G401 (cell line): ENCODE data around the gene TM4SF1. TPM values are rescaled to one million over a fixed set of nuclear protein-coding genes. Genes with fewer than 3 reads are reported as not detected.
"Not testable (repeated sequence)": the region's sequence is repeated elsewhere in the genome, so short reads cannot be mapped to it uniquely, and the experiment has no call there.

ENCODE experiments used
- DNase-seq: peaks from one replicate; pipeline ENCODE4 v3.0.0-alpha.2; 2015; ENCODE audit warnings: low spot score
- in situ Hi-C: cut with HindIII; loops from 2 replicates; pipeline ENCODE4 v1.10.0; 2016; ENCODE audit warnings: low sequenced_read_pairs, mixed read lengths
- total RNA-seq: library from RNA; depleted of rRNA; stranded (reverse); fragments of >200 nt; shearing (Covaris generic); gene quantifications from 2 replicates; pipeline ENCODE4 v1.2.3, GENCODE V29; 2014

Gene TM4SF1
- total RNA-seq, 1 experiment from 2014 or later: 1,132 TPM

GRCh38 chr3:149396476-149396875 lies 19.0 kb upstream of the TM4SF1 start:
- DNase-seq: no peak
- in situ Hi-C loops: no loop called here

DNA sequence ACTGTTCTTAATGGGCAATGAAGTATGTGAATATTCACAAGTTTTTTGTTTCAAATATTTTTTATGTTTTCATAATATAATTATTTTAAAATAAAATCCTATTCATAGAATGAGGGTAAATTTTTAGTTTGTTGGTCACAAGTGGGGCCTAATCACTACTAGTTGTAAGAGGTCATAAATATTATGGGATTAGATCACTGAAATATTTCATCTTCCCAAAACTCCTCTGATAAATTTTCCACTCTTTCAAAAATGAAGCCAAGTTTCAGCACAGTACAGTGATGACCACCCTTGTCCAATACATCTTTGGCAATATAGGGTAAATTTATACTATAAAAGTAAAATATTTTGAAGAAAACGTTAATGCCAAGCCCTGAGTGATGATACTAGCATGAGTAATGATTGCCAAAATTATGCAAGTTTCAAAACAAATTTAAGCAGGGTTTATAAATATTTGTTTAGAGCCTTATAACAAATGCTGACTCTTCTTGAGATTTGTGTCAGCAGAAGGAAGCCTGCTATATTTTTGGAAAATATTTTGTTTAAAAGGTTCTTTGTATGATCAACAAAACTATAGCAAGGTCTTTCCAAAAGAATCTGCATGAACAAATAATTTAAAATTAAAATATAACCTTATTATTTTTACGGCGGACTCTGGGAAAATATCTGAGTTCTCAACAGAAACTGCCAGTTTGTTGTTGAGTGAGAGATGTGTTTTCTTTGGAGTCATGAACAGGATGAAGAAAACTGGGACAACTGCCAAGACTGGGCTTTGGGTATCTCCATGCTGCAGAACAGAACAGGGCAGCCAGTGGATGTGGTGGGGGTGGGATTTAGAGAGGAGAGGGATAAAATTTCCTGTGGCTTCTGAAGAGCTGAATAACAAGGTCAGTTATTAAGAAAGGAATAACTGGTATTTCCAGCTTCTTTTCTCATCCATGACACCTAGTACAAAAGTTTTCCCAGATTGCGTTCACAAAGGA lies 17.9 kb upstream of the TM4SF1 start:
- DNase-seq: no peak
- in situ Hi-C loops: no loop called here

DNA sequence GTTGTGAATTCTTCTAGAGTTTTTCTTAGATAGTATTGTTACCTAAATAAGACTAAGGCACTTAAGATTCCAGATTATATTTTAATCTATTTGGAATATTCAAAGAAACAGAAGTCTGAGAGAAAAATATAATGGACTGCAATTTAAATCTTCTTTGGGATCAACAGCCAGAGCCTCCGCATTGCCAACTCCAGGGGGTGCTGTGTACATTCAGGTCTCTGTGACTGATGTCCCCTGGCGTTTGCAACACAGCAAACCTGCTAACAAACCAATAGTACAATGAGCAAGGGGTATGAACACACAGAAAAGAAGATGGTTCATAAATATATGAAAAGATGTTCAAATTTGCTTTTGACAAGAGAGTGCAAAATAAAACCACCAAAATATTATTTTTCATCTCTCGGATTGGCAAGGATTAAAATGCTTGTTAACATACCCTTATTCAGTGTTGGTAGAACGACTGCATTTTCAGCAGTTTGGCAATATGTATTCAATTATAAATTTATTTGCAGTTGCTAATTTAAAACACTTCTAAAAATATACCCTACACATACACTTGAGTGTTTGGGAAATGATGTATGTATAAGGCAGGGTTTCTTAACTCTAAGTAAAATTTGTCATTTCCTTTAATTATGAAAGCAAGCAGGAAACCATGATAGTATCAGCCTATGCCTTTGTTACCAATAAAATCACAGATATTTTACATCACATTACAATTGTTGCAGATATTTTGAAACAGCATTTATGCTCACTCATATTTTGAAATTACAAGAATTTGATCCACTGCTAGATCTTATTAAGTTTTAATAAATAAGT lies 16.1 kb upstream of the TM4SF1 start:
- in situ Hi-C loops: no loop called here
- peak; percentile 51 for DNase-seq

DNA sequence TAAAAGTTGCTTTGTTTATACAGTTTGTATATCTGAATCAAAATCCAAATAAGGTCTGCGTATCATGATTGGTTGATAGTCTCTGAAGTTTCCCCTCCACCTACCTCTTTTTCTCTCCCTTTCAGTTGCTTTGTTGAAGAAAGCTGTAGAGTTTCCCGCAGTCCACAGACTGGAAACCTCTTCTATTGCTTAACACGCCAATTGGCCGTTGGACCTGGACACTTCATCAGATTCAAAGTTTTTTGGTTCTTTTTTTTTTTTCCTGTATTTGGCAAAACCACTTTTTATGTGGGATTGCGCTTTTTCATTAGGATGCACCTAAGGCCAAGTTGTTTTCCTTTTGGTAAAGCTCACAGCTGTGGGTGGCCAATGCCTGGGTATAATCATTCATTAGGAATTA lies 14.5 kb upstream of the TM4SF1 start:
- in situ Hi-C loops: no loop called here
- no peak for DNase-seq

DNA sequence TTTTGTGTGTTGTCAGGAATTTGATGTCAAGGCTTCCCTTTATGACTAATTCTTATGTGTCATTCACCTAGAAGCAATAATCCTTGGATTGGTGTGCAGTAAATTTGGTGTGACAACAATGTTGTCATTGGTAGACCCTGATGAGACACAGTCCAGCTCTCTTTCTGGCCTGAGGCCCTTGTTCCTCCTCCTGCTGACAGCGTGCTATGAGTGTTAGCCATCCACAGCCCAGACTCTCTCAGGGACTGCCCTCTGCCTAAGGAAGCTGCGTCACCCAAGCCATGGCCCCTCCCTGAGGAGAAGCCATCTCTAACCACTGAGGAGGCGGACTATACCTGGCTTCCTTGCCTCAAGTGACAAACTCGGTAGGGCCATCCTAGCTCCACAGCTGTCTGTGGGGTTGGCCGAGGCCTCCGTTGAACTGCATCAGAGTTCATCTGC lies 13.3 kb upstream of the TM4SF1 start:
- no peak for DNase-seq
- in situ Hi-C loops: no loop called here

DNA sequence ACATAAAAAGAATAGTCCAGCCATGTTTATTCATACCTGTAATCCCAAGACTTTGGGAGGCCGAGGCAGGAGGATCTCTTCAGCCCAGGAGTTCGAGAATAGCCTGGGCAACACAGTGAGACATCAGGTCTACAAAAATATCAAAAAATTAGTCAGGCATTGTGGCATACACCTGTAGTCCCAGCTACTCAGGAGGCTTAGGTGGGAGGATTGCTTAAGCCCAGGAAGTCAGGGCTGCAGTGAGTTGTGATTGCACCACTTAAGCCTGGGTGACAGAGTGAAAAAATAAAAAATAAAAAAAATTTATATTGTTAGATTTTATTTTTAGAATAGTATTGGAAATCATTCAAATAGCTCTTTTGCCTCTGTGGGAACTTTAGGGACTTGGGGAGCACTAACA lies 12.8 kb upstream of the TM4SF1 start:
- in situ Hi-C loops: no loop called here
- no peak for DNase-seq

DNA sequence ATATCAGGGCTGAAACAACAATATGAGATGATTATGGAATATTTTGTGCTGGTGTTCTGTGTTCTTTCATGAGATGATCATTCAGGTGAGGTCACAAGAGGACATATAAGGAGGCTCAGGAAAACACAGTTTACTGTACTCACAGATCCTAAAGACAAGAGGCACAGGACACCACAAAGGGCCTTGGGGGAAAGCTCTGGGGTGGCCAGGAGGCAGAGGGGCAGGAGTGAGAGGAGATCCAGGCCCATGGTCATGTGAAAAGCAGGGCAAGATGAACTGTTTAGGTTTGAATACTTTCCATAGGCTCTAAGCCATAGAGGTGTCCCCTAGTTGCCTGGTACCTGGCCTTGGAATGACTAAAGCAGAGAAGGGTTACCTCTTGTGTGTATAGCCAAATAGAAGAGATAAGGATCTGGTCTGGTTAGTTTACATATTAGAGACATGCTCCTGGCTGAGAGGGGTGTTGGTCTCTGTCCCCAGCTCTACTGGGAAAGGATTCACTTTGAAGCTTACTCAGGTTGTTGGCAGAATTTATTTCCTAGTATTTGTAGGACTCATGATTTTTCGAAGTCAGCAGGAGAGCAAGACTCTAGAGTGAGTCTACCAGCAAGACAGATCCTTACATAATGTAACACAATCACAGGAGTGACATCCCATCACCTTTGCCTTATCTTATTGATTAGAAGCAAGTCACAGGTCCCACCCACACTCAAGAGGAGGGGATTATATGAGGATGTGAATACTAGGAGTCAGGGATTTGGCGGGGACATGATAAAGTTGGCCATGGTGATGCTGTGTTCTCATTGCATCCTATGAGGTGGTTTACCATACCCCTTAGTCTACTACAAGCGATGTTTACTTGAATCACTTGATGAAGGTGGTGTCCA lies 11.3 kb upstream of the TM4SF1 start:
- DNase-seq: no peak
- in situ Hi-C loops: no loop called here

- in situ Hi-C loops: no loop called here
- no peak for DNase-seq
Observed at GRCh38 chr3:149388001-149388440, 10.6 kb upstream of the TM4SF1 start.

GRCh38 chr3:149386299-149386606 lies 8.8 kb upstream of the TM4SF1 start:
- in situ Hi-C loops: no loop called here
- DNase-seq: no peak

DNA sequence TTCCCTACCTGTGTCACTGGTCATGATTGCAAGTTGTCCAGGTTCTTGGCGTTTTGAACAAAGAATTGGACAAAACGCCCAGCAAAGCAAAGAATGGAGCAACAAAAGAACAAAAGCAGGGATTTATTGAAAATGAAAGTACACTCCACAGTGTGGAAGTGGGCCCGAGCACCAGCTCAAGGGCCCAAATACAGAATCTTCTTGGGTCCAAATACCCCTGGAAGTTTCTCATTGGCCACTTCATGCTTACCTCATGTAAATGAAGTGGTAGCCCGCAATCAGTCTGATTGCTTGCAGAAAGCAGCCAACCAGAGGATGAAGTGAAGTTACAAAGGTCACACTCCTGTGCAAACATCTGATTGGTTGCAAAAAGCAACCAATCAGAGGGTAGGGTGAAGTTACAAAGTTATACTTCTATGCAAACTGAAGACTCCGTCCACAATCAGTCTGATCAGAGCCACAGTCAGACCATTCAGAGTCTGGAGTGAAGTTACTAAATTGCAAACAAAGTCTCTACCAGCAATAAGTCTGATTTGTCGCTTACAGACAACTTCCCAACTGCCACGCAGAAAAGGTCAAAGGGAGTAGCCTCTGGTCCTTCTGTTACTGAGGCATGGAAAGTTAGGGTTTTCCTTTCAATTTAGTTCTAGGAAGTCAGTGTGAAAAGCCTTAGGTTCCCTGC lies 8.3 kb upstream of the TM4SF1 start:
- in situ Hi-C loops: no loop called here

DNA sequence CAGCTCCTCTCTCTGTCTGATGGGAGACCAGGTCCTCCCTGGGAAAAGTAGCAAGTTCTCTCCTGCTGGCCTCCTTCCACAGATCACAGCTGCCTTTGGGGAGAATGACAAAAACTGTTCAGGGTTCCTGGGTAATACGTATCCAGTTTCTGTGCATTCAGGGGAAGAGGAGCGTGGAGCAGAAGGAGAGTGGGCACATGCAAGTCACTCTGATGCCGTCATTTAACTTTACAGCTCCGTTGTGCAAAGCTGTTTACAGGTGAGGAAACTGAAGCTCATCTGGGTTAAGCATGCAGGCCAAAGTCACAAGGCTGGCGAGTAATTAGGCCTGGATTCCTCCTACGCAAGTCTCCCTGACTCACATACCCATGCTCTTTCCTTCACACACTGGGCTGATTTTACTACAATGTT lies 7.5 kb upstream of the TM4SF1 start:
- in situ Hi-C loops: no loop called here
- DNase-seq: peak; percentile 54

More for the DNA sequence above, 8.3 kb upstream of the TM4SF1 start:
- DNase-seq: peak; percentile 44

GRCh38 chr3:149384167-149384566 lies 6.7 kb upstream of the TM4SF1 start:
- DNase-seq: no peak

GRCh38 chr3:149383703-149384102 lies 6.3 kb upstream of the TM4SF1 start:
- in situ Hi-C loops: no loop called here
- DNase-seq: no peak

More at GRCh38 chr3:149384167-149384566, 6.7 kb upstream of the TM4SF1 start:
- in situ Hi-C loops: no loop called here

- in situ Hi-C loops: no loop called here
- DNase-seq: no peak
Observed at GRCh38 chr3:149382518-149382917, 5.1 kb upstream of the TM4SF1 start.

GRCh38 chr3:149382101-149382467 lies 4.6 kb upstream of the TM4SF1 start:
- DNase-seq: no peak
- in situ Hi-C loops: no loop called here

- no peak for DNase-seq
- in situ Hi-C loops: no loop called here
Observed at GRCh38 chr3:149381173-149382100, 4.0 kb upstream of the TM4SF1 start.

- DNase-seq, in situ Hi-C loops: not testable (repeated sequence)
Observed at GRCh38 chr3:149380220-149380619, 2.8 kb upstream of the TM4SF1 start.
